ENCODE measurements around the gene AGBL2.
"Not testable (repeated sequence)": the region's sequence is repeated elsewhere in the genome, so short reads cannot be mapped to it uniquely, and the experiment has no call there.

The AGBL2 gene

GRCh38 chr11:47688991-47689390 is 26.2 kb downstream of the AGBL2 start:
- no peak for DNase-seq

GRCh38 chr11:47688111-47688510 is 27.1 kb downstream of the AGBL2 start:
- no peak for DNase-seq

GRCh38 chr11:47686704-47687103 is 28.5 kb downstream of the AGBL2 start:
- not testable (repeated sequence) for DNase-seq

GRCh38 chr11:47686151-47686550 is 29.0 kb downstream of the AGBL2 start:
- no peak for DNase-seq

GRCh38 chr11:47675851-47676250 is 39.3 kb downstream of the AGBL2 start:
- no peak for DNase-seq

GRCh38 chr11:47672283-47672730 is 42.9 kb downstream of the AGBL2 start:
- peak; percentile 2 for DNase-seq

GRCh38 chr11:47669856-47670255 is 45.3 kb downstream of the AGBL2 start:
- peak; percentile 12 for DNase-seq

- DNase-seq: no peak
These were observed 46.5 kb downstream of the AGBL2 start for GRCh38 chr11:47668665-47669064.

- no peak for DNase-seq
These were observed 47.6 kb downstream of the AGBL2 start for GRCh38 chr11:47667555-47667954.

- DNase-seq: peak; percentile 24
These were observed 48.0 kb downstream of the AGBL2 start for GRCh38 chr11:47667135-47667534.

- peak; percentile 44 for DNase-seq
These were observed 50.2 kb downstream of the AGBL2 start for GRCh38 chr11:47664936-47665335.

GRCh38 chr11:47661245-47661644 is 53.9 kb downstream of the AGBL2 start:
- DNase-seq: no peak

- DNase-seq: peak; percentile 5
These were observed 55.9 kb downstream of the AGBL2 start for GRCh38 chr11:47659276-47659675.

- peak; percentile 37 for DNase-seq
These were observed 58.8 kb downstream of the AGBL2 start for GRCh38 chr11:47656260-47656885.

GRCh38 chr11:47651818-47652469 is 63.2 kb downstream of the AGBL2 start:
- no peak for DNase-seq

GRCh38 chr11:47649276-47649675 is 65.9 kb downstream of the AGBL2 start:
- peak; percentile 12 for DNase-seq

- DNase-seq: peak; percentile 9
These were observed 69.2 kb downstream of the AGBL2 start for GRCh38 chr11:47646019-47646418.

- DNase-seq: peak; percentile 19
These were observed 69.7 kb downstream of the AGBL2 start for GRCh38 chr11:47645500-47645899.

GRCh38 chr11:47642099-47642855 is 72.9 kb downstream of the AGBL2 start, which contains the start of gene MTCH2:
TSS of gene MTCH2 (minus strand) at chr11:47642559. CDS start at chr11:47642465, 94 bp downstream.
- DNase-seq: peak; percentile 98

GRCh38 chr11:47641600-47642098 is 73.5 kb downstream of the AGBL2 start:
- DNase-seq: no peak

GRCh38 chr11:47640506-47640905 is 74.7 kb downstream of the AGBL2 start:
- DNase-seq: peak; percentile 5

GRCh38 chr11:47636331-47636730 is 78.8 kb downstream of the AGBL2 start:
- DNase-seq: not testable (repeated sequence)

- DNase-seq: no peak
These were observed 83.7 kb downstream of the AGBL2 start for GRCh38 chr11:47631473-47631872.

- no peak for DNase-seq
These were observed 87.1 kb downstream of the AGBL2 start for GRCh38 chr11:47628026-47628425.
